ENCODE measurements around the gene C12orf60. TPM values are rescaled to one million over a fixed set of nuclear protein-coding genes. Genes with fewer than 3 reads are reported as not detected.

Gene C12orf60
- total and polyA plus RNA-seq, 2 of the 8 experiments (the other 6 are each of a cell fraction or from before 2014, with no cell fraction given), result 1.2 to 1.5 TPM

DNA sequence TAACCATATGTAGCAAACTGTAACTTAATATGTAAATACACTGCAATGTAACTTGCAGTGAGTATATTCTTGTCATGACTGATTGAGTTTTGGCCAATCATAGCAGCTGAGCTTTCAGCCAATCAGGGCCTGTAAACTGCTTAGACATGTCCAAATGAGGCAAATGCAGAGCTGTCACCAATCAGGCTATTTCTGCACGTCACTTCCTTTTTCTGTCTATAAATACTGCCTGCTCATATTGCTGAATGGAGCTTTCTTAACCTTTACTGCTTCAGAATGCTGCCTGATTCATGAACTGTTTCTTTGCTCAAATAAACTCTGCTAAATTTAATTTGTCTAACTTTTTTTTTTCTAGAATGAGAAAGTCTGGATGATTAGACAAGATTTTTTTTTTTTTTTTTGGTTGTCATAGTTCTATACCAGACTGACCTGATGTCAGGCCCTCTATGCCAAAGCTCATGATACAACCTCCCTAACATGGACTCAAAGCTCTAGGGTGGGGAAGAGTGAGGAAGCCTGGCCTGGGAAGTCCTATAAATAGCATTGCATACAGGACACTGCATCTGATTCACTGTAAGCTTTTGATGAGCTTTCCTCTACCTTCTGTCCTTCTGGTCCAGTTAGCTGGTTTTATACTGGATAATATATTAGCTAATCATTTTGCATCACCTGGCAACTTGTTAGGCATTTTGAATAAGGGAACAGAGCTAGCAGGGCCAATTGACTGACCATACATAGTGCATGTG lies 70.1 kb downstream of the C12orf60 start (continued):
- TF ChIP-seq CHD7 (IDR thresholded peaks at IDR 0.05; ENCODE audit: insufficient replicate concordance, low read length) (no peak), CTCF (IDR thresholded peaks at IDR 0.05; ENCODE audit: control extremely low read depth in 1 of 3, insufficient read depth in 1 of 3, low read depth in 1 of 3, low read length in 3 of 3) (no peak), HDAC2 (IDR thresholded peaks at IDR 0.05; ENCODE audit: borderline replicate concordance in 1 of 2, low read depth in 2 of 2, low read length in 2 of 2) (no peak)

All from H1 (cell line).